Rectal smooth muscle tissue (tissue), 1 donor: ENCODE measurements around the gene TMEM272.

Source experiments
- H3K27ac ChIP-seq: one replicate; pipeline ENCODE4 v1.7.0; 2013; ENCODE audit warnings: low read depth, low read length, inconsistent platforms
- H3K27me3 ChIP-seq: one replicate; pipeline ENCODE4 v1.7.0; 2013; ENCODE audit warnings: low read length; ENCODE audit not compliant: control insufficient read depth, insufficient read depth
- H3K36me3 ChIP-seq: one replicate; pipeline ENCODE4 v1.7.0; 2013; ENCODE audit warnings: low read length; ENCODE audit not compliant: control insufficient read depth, insufficient read depth
- H3K4me1 ChIP-seq: one replicate; pipeline ENCODE4 v1.7.0; 2013; ENCODE audit warnings: low read length; ENCODE audit not compliant: control insufficient read depth, insufficient read depth
- H3K4me3 ChIP-seq: one replicate; pipeline ENCODE4 v1.7.0; 2013; ENCODE audit warnings: low read length
- H3K9ac ChIP-seq: one replicate; pipeline ENCODE4 v1.7.0; 2013; ENCODE audit warnings: low read length

Gene TMEM272

DNA sequence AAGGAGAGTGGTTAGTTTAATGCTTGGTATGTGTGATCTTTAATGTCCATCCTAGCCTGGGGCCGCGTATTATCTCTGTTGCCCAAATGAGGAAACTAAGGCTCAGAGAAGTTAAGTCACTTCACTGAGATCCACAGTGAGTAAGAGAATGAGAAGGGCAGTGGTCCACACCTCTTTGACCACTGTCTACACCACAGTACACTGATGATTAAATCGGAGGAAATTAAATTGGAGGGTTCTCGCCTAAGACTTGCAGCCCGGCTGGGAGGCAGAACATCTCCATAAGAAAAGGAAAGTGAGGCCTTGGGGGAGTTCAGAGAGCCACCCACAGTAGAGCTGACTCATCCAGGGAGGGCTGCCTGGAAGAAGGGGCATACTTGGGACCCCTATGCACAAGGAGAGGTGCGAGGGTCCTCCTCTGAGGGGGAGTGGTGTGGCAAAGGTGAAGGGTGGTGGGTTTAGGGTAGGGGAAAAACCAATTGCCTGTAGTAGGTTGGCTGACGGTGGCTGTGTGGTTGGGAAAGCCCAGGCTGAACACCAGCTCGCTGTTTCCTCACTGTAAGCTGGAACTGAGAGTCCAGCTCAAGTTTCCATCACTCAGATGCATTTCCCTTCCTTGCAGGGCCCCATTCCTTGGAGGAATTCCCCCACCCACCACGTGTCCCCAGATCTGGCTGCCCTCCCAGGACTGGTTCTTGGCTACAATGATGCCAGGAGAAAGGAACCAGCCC lies 26.0 kb downstream of the TMEM272 start:
- H3K27me3 ChIP-seq, result no peaks in the 10 kb centered on the region
- no peak overlapping the region for H3K9ac ChIP-seq
- H3K36me3 ChIP-seq, result no peaks in the 10 kb centered on the region
- no peak overlapping the region for H3K27ac ChIP-seq
- H3K4me1 ChIP-seq, result no peaks in the 10 kb centered on the region
- no peak overlapping the region for H3K4me3 ChIP-seq

- Histone ChIP-seq H3K4me3 (no peak overlapping the region), H3K27me3 (no peaks in the 10 kb centered on the region), H3K4me1 (no peaks in the 10 kb centered on the region), H3K36me3 (no peaks in the 10 kb centered on the region), H3K27ac (no peak overlapping the region), H3K9ac (no peak overlapping the region)
These were observed 26.7 kb downstream of the TMEM272 start for GRCh38 chr13:51818276-51818675.

DNA sequence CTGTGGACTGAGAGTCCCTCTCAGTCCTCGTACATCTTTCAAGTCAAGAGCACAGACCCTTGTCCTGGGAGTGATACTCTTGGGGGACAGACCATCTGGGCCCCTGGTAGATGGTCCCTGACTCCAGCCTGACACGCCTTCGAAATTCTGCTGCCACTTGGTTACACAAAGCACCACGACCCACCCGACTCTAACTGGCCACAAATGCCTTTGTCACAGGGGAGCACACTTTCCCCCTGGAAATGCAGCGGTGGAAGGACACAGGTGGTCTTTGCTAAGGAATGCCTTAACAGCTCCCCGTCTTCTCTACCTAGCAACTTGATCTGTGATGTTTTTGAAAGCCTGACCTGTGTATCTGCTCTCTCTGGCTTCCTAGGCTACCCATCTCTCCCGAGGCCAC lies 27.3 kb downstream of the TMEM272 start:
- no peak overlapping the region for H3K9ac ChIP-seq
- H3K27me3 ChIP-seq, result no peaks in the 10 kb centered on the region
- no peaks in the 10 kb centered on the region for H3K4me1 ChIP-seq
- no peak overlapping the region for H3K27ac ChIP-seq
- no peak overlapping the region for H3K4me3 ChIP-seq
- H3K36me3 ChIP-seq, result no peaks in the 10 kb centered on the region

GRCh38 chr13:51816604-51817249 lies 28.2 kb downstream of the TMEM272 start:
- Histone ChIP-seq H3K27ac (no peak overlapping the region), H3K4me1 (no peaks in the 10 kb centered on the region), H3K36me3 (no peaks in the 10 kb centered on the region), H3K9ac (no peak overlapping the region), H3K4me3 (no peak overlapping the region), H3K27me3 (no peaks in the 10 kb centered on the region)

DNA sequence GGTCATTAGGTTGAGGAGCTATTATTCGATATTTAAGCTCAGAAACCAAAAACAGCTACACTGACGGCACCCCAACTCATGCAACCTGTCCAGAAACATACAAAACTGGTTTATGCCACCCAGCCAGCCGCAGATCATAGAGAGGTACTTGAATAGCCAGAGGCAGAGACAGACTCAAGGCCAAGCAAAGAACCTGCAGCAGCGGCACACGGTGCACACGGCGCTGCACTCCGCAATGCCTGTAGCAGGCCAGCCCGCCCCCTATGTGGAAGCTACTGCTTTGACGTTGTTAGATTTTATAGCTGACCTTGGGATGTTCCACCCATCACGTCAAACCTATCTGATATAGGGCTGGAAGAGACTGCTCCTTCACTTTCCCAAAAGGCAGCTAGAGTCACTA lies 29.1 kb downstream of the TMEM272 start:
- Histone ChIP-seq H3K4me3 (no peak overlapping the region), H3K4me1 (no peaks in the 10 kb centered on the region), H3K9ac (no peak overlapping the region), H3K27me3 (no peaks in the 10 kb centered on the region), H3K36me3 (no peaks in the 10 kb centered on the region), H3K27ac (no peak overlapping the region)

DNA sequence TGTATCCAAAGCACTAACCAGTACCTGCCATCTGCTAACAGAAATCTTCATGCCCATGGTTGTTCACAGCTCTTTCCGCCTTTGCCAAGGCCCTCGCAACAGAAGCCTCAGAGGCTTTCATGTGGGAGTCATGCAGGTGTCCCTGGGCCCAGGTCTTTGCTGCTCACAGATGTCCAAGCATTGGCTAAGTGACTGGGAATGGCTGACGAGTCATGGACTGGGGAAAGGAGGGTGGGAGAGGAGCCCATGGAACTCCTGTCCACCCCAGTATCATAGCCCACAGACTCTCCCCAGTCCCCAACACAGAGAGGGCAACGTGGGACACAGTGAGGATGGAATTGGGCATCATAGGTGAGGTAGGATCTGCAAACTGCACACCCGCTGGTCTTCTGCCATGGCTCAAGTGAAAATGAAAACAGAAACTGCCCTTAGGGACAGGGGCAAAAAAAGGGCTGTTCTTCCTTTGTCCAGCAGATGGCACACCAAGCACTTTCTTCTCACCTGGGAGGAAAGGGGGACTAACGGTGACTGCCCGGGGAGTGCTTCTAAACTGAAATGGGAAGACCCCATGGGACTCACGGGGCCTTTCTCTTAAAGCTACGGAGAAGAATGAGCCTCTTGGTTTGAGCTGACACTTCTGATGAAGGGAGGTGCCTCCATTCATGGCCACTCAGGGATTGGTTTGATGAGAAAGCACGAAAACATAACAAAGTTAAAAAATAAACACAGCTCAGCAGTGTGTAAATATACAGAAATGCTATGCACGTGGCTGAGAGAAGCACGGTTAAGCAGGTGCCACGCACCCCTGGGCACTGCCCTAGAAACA lies 29.9 kb downstream of the TMEM272 start:
- no peaks in the 10 kb centered on the region for H3K4me1 ChIP-seq
- no peaks in the 10 kb centered on the region for H3K36me3 ChIP-seq
- H3K9ac ChIP-seq, result peak overlapping the region; percentile 19
- no peak overlapping the region for H3K27ac ChIP-seq
- H3K27me3 ChIP-seq, result no peaks in the 10 kb centered on the region
- peak overlapping the region; percentile 48 for H3K4me3 ChIP-seq

DNA sequence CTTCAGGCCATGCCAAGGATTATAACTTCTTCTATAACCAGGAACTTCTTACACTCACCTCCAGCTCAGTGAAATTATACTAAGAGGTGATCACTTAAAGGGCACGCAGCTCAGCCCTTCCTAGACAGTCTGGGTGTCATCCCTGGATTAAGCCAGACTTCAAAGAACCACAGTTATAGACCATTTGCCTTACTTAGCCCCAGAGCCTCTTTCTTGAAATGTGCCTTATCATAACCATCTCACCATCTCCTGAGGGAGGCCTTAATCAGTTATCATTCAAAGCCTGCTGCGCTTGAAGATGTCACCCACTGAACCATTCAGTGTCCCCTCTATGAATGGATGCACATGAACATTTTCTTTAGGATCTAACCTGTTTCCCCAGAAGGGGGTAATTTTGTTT lies 30.9 kb downstream of the TMEM272 start:
- no peak overlapping the region for H3K4me3 ChIP-seq
- no peak overlapping the region for H3K27ac ChIP-seq
- no peaks in the 10 kb centered on the region for H3K4me1 ChIP-seq
- no peak overlapping the region for H3K9ac ChIP-seq
- no peaks in the 10 kb centered on the region for H3K36me3 ChIP-seq
- no peaks in the 10 kb centered on the region for H3K27me3 ChIP-seq

- no peaks in the 10 kb centered on the region for H3K36me3 ChIP-seq
- H3K9ac ChIP-seq, result no peak overlapping the region
- no peak overlapping the region for H3K4me3 ChIP-seq
- no peaks in the 10 kb centered on the region for H3K27me3 ChIP-seq
- no peaks in the 10 kb centered on the region for H3K4me1 ChIP-seq
- H3K27ac ChIP-seq, result no peak overlapping the region
These were observed 33.0 kb downstream of the TMEM272 start for GRCh38 chr13:51811920-51812451.

DNA sequence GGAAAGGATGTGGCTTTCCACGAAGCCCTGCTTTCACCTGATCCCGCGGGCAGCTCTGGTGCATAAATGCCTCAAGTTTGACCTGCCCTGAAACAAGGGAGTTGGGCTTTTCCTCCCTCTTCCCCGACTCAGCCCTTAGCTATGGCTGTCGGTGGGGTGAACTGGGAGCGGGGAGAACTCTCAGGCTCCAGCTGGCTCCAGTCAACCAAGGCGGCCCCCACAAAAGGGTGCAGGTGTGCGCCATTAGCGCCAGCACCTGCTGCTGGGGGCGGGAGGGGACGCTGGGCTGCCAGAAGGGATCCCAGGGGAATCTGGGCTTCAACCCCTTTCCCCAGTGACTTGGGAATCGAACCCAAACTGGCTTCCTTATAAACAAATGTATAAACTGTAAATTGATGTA lies 33.9 kb downstream of the TMEM272 start:
- H3K27ac ChIP-seq, result no peak overlapping the region
- no peak overlapping the region for H3K4me3 ChIP-seq
- H3K4me1 ChIP-seq, result no peaks in the 10 kb centered on the region
- H3K9ac ChIP-seq, result no peak overlapping the region
- H3K27me3 ChIP-seq, result no peaks in the 10 kb centered on the region
- H3K36me3 ChIP-seq, result no peaks in the 10 kb centered on the region

DNA sequence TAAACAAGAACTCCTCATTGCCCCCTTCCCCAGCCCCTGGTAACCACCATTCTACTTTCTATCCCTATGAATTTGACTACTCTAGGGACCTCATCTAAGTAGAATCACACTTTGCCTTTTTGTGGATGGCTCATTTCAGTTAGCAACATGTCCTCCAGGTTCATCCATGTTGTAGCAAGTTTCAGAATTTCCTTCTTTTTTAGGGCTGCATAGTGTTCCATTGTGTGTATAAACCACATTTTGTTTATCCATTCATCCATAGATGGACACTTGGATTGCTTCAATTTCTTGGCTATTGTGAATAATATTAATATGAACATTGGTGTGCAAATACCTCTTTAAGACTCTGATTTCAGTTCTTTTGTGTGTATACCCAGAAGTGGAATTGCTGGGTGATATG lies 36.2 kb downstream of the TMEM272 start:
- Histone ChIP-seq H3K36me3 (no peaks in the 10 kb centered on the region), H3K27me3 (no peaks in the 10 kb centered on the region), H3K4me1 (peaks cover 3% of the 10 kb centered on the region), H3K9ac (no peak overlapping the region), H3K4me3 (no peak overlapping the region), H3K27ac (no peak overlapping the region)

DNA sequence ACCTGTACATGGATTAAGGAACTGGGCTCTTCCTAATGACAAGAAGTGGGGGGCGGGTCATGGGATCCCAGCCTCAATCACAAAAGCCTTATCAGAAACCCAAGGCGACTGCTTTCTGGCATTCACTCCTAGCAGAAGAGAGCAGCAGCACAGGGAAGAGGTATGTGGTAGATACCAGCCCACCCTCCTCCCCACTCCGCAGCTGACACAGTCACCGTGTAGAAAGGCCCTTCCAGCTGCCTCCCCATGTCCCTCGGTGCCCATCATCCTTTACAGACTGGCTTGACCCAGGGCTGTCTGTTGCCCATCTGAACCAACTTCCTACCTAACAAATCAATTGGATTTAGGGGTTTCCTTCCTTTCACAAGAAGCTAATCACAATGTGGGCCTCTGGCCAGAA lies 37.9 kb downstream of the TMEM272 start:
- Histone ChIP-seq H3K36me3 (no peaks in the 10 kb centered on the region), H3K4me3 (no peak overlapping the region), H3K27ac (no peak overlapping the region), H3K27me3 (no peaks in the 10 kb centered on the region), H3K4me1 (peaks cover 13% of the 10 kb centered on the region), H3K9ac (no peak overlapping the region)

DNA sequence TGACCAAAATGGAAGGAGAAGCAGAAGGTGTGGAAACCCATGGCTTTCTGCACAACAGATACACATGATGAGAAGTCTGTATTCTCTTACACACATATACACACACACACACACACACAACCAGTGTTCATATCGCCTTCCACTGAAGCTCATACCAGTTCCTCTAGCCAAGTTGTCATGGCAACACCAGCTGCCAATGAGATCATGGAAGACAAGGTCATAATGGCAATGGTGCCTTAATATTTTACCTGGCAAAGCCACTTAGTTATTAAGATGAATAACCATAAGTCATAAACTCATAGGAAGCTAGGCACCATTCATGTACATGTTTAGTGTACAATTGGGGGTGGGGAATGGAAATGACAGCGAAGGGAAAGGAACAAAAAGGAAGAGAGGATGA lies 38.4 kb downstream of the TMEM272 start:
- peaks cover 18% of the 10 kb centered on the region for H3K4me1 ChIP-seq
- no peak overlapping the region for H3K27ac ChIP-seq
- H3K4me3 ChIP-seq, result no peak overlapping the region
- H3K27me3 ChIP-seq, result no peaks in the 10 kb centered on the region
- H3K36me3 ChIP-seq, result no peaks in the 10 kb centered on the region
- H3K9ac ChIP-seq, result no peak overlapping the region
